HG02938 (cell line): ENCODE results near the gene TDRD7.

Experiments
- ATAC-seq: cut with Tn5 transposase; IDR thresholded peaks from one replicate; pipeline ENCODE4 v1.9.1; 2021; ENCODE audit warnings: mild to moderate bottlenecking, moderate library complexity; ENCODE audit not compliant: unreplicated experiment

The TDRD7 gene

GRCh38 chr9:97502984-97503861 is 91.3 kb downstream of the TDRD7 start:
- ATAC-seq, result no peak

DNA sequence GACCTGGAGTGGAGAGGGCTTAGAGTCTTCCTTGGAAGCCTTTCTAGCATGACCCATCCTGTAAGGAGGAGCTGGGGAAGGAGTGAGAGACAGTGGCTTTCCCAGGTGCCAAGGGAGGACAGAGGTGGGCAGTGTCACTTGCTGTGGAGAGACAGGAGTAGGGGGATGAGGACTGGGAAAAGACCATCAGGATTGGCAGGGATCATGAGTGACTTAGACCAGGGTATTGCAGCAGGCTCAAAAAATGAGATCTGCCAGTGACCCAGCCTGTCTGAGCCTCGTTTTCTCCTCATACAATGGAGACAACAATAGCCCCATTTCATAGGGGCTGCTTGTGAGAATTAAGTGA is 91.9 kb downstream of the TDRD7 start:
- no peak for ATAC-seq

- ATAC-seq, result no peak
Observed at GRCh38 chr9:97504381-97505216, 92.7 kb downstream of the TDRD7 start.

- ATAC-seq, result no peak
Observed at GRCh38 chr9:97505845-97506244, 93.9 kb downstream of the TDRD7 start.

- no peak for ATAC-seq
Observed at GRCh38 chr9:97506306-97506705, 94.4 kb downstream of the TDRD7 start.

- no peak for ATAC-seq
Observed at GRCh38 chr9:97506787-97507186, 94.9 kb downstream of the TDRD7 start.

DNA sequence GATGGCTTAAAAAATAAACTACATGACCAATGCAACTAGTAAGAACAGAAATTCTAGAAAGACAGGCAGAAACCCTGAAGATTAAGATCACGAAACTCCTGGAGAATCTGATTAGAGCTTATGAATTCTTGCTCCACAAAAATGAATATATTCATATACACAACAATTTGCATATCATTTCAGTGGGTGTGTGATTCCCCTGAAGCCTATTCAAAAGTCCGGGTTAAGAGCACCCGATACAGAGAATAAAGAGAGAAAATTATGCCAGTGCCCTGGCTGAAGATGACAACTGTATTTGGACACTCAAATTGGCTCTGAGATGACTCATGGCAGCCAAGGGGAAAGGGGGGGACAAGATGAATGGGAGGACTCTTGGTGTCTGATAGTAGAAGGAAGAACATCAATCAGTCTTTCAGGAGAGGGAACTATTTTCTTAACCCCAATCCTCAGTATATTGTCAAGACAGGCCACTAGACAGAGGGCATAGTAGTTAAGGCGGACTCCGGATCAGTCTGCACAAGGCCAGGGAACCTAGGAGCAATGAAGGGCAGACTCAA is 95.6 kb downstream of the TDRD7 start:
- no peak for ATAC-seq

DNA sequence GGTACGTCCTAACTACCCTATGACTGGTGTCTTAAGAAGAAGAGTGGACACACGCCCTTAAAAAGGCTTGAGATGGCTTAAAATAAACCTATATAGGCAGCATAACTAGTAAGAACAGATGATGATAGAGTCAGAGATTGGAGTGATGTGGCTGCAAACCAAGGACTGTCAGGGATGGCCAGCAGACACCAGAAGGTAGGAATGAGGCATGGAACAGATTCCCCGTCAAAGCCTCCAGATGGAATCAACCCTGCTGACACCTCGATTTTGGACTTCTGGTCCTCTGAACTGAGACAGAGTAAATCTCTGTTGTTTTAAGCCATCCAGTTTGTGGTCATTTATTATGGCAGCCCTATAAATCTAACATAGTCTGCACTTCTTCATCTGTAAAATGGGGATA is 97.0 kb downstream of the TDRD7 start:
- ATAC-seq, result no peak

- peak; percentile 77 for ATAC-seq
Observed at GRCh38 chr9:97510797-97511654, 99.1 kb downstream of the TDRD7 start.

DNA sequence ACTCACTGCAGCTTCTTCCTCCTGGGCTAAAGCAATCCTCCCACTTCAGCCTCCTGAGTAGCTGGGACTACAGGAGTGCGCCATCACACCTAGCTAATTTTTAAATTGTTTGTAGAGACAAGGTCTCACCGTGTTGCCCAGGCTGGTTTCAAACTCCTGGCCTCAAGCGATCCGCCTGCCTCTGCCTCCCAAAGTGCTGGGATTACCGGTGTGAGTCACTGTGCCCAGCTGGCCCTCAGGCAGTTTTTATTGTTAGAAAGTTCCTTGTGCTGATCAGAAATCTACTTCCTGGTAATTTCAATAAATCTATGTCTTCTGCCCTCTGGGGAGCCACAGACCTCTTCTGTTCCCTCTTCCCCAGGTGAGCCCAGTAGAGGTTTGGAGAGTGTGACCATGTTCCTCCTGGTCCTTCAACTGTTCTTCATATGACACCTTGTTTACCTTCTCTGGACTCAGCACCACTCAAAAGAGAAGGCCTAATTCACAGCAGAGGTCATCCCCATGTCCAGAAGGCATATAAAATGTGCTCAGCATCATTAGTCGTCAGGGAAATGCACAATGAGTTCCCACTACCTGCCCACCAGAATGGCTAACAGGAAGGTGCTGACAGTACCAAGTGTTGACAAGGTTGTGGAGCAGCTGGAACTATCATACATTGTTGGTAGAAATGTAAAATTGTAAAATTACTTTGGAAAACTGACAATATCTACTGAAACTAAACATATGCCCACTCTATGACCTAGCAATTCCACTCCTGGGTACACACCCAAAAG is 99.9 kb downstream of the TDRD7 start:
- ATAC-seq, result no peak

DNA sequence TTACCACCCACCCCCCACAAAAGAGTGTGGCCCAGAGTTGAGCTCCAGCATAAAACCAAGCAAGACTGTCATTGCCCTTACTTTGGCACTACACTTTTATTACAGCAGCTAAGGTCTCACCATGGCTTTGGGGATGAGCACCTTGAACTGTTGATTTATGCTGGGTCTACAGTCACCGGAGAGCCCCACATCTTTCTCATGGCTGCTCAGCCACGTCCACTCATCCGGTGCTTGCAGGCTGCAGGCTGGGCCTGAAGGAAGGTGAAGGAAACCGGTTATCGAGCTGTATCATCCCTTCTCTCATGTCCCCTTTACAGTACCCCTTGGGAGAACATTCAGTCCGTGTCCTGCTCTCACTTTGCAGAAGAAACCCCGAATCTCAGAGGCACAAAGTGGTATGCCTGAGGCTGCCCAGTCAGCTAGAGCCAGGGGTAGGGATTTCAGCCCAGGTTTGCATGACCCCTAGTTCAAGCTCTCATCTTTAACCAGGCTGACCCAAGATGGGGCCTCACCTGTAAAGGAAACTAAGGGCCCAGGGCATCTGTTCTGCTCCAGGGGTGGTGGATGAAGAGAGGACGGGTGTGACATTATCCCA is 101.2 kb downstream of the TDRD7 start:
- ATAC-seq, result no peak

DNA sequence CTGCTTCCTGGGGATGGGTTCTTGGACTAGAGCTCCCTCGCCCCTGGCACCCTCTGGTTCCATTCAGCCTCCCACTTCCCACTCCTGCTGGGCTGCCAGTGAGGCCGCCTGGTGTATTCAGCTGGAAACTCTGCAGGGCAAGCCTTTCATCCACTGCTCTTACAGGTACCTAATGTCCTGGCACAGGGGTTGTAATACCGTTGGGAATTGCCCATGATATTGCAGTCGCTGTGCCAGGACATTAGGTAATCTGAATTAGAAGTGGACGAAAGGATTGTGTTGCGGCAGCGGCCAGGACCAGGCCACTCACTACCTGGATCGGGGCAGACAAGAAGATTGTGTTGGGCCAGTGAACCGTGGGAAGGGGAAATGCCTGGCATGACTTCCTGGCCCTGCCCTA is 102.6 kb downstream of the TDRD7 start:
- ATAC-seq, result no peak

DNA sequence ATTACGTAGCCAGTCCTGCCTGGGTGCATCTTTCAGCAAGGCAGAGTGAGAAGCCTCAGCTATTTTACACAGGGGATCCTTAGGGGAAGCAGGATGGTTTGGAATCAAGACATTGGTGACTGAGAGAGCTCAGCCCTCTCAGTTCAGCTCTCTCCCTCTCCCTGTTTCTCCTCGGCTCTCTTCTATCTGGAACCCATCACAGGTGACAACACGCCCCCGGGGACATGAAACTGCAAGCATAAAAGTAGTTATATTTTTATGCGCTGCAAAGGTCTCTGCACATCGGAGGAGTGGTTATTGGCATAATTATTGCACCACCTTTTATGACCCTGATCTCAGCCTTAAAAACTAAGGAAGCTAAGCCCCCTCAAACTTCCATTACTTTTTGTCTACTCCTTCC is 103.8 kb downstream of the TDRD7 start:
- no peak for ATAC-seq

- no peak for ATAC-seq
Observed at GRCh38 chr9:97516111-97516510, 104.2 kb downstream of the TDRD7 start.

GRCh38 chr9:97517331-97518089 is 105.6 kb downstream of the TDRD7 start:
- ATAC-seq, result no peak

DNA sequence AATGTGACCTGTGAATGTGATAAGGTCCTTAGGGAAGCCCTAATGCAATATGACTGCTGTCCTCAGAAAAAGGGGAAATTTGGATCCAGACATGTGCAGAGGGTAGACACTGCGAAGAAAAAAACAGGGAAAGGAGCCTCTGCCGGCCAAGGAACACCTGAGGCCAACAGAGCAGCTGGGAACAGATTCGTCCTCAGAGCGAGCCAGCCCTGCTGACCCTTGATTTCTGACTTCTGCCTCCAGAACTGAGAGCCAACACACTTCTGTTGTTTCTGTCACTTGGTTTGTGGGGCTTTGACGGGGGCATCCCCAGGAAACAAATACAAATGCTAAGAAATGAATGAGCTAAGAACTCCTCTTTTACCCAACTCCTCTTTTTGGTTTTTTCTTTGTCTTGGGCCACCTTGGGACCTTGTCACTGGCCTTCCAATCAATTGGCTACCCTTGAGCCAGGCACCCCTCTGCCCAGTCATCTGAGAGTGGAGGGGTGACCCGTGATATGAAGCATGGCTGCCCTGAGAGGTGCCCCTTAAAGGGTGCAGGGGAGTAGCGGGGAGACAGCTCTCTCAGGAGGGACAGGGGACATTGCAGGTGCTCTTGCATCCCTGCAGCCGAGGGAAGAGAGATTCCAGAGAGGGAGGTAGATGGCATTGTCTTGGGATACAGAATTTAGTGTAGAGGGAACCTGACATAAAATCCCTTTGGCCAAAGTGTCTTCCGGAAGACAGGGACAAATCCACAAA is 106.4 kb downstream of the TDRD7 start:
- ATAC-seq, result no peak

GRCh38 chr9:97518909-97519307 is 107.0 kb downstream of the TDRD7 start:
- ATAC-seq, result no peak

DNA sequence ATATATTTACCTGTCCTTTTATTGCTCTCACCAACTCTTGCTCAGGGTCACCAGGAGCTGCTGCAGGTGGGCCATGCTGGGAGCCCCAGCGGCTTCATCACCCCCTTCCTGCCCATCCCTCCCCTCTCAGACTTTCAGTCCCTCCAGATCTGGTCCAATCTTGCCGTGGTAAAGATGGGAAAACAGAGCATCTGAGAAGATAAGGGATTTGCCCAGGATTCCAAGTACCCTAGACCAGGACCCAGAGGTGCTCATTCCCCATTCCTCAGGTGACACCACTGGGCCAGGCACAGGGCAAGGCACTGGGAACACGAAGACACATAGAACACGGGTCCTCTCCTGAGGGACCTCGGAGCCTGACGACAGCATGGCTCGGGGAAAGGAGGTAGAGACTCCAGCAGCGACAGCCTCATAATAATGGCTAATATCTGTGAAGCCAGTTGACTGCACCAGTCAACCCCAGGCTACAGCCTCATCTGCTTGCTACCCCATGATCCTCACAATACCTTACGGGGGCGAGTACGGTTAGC is 107.6 kb downstream of the TDRD7 start:
- no peak for ATAC-seq
